ENCODE results near the gene RNPEPL1. TPM values are rescaled to one million over a fixed set of nuclear protein-coding genes. Genes with fewer than 3 reads are reported as not detected.

The RNPEPL1 gene
- total and polyA plus RNA-seq, 2 experiments from 2014 or later, result 6.0 to 21.0 TPM

- no peaks in the 10 kb centered on the region for H3K36me3 ChIP-seq (ENCODE audit: insufficient read depth)
- H3K27ac Mint-ChIP-seq, result no peak overlapping the region
- no peaks in the 10 kb centered on the region for H3F3A ChIP-seq (replicated peaks; ENCODE audit: low read depth)
- H3K9me2 ChIP-seq (ENCODE audit: insufficient read depth), result no peaks in the 10 kb centered on the region
- no peaks in the 10 kb centered on the region for H3K4me1 ChIP-seq (ENCODE audit: insufficient read depth)
- TF ChIP-seq, protein P1, sequence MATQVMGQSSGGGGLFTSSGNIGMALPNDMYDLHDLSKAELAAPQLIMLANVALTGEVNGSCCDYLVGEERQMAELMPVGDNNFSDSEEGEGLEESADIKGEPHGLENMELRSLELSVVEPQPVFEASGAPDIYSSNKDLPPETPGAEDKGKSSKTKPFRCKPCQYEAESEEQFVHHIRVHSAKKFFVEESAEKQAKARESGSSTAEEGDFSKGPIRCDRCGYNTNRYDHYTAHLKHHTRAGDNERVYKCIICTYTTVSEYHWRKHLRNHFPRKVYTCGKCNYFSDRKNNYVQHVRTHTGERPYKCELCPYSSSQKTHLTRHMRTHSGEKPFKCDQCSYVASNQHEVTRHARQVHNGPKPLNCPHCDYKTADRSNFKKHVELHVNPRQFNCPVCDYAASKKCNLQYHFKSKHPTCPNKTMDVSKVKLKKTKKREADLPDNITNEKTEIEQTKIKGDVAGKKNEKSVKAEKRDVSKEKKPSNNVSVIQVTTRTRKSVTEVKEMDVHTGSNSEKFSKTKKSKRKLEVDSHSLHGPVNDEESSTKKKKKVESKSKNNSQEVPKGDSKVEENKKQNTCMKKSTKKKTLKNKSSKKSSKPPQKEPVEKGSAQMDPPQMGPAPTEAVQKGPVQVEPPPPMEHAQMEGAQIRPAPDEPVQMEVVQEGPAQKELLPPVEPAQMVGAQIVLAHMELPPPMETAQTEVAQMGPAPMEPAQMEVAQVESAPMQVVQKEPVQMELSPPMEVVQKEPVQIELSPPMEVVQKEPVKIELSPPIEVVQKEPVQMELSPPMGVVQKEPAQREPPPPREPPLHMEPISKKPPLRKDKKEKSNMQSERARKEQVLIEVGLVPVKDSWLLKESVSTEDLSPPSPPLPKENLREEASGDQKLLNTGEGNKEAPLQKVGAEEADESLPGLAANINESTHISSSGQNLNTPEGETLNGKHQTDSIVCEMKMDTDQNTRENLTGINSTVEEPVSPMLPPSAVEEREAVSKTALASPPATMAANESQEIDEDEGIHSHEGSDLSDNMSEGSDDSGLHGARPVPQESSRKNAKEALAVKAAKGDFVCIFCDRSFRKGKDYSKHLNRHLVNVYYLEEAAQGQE (IDR thresholded peaks at IDR 0.05; ENCODE audit: unreplicated experiment), result no peak
- TF ChIP-seq, protein P2, sequence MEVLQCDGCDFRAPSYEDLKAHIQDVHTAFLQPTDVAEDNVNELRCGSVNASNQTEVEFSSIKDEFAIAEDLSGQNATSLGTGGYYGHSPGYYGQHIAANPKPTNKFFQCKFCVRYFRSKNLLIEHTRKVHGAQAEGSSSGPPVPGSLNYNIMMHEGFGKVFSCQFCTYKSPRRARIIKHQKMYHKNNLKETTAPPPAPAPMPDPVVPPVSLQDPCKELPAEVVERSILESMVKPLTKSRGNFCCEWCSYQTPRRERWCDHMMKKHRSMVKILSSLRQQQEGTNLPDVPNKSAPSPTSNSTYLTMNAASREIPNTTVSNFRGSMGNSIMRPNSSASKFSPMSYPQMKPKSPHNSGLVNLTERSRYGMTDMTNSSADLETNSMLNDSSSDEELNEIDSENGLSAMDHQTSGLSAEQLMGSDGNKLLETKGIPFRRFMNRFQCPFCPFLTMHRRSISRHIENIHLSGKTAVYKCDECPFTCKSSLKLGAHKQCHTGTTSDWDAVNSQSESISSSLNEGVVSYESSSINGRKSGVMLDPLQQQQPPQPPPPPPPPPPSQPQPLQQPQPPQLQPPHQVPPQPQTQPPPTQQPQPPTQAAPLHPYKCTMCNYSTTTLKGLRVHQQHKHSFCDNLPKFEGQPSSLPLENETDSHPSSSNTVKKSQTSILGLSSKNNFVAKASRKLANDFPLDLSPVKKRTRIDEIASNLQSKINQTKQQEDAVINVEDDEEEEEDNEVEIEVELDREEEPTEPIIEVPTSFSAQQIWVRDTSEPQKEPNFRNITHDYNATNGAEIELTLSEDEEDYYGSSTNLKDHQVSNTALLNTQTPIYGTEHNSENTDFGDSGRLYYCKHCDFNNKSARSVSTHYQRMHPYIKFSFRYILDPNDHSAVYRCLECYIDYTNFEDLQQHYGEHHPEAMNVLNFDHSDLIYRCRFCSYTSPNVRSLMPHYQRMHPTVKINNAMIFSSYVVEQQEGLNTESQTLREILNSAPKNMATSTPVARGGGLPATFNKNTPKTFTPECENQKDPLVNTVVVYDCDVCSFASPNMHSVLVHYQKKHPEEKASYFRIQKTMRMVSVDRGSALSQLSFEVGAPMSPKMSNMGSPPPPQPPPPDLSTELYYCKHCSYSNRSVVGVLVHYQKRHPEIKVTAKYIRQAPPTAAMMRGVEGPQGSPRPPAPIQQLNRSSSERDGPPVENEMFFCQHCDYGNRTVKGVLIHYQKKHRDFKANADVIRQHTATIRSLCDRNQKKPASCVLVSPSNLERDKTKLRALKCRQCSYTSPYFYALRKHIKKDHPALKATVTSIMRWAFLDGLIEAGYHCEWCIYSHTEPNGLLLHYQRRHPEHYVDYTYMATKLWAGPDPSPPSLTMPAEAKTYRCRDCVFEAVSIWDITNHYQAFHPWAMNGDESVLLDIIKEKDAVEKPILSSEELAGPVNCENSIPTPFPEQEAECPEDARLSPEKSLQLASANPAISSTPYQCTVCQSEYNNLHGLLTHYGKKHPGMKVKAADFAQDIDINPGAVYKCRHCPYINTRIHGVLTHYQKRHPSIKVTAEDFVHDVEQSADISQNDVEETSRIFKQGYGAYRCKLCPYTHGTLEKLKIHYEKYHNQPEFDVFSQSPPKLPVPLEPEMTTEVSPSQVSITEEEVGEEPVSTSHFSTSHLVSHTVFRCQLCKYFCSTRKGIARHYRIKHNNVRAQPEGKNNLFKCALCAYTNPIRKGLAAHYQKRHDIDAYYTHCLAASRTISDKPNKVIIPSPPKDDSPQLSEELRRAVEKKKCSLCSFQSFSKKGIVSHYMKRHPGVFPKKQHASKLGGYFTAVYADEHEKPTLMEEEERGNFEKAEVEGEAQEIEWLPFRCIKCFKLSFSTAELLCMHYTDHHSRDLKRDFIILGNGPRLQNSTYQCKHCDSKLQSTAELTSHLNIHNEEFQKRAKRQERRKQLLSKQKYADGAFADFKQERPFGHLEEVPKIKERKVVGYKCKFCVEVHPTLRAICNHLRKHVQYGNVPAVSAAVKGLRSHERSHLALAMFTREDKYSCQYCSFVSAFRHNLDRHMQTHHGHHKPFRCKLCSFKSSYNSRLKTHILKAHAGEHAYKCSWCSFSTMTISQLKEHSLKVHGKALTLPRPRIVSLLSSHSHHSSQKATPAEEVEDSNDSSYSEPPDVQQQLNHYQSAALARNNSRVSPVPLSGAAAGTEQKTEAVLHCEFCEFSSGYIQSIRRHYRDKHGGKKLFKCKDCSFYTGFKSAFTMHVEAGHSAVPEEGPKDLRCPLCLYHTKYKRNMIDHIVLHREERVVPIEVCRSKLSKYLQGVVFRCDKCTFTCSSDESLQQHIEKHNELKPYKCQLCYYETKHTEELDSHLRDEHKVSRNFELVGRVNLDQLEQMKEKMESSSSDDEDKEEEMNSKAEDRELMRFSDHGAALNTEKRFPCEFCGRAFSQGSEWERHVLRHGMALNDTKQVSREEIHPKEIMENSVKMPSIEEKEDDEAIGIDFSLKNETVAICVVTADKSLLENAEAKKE (CRISPR knock-in tag; IDR thresholded peaks at IDR 0.05), result no peak
- no peak for TF ChIP-seq EZH2phosphoT487 (IDR thresholded peaks at IDR 0.05; ENCODE audit: unreplicated experiment)
- no peak for TF ChIP-seq STAT1 (IDR thresholded peaks at IDR 0.05; ENCODE audit: unreplicated experiment)
- no peak for TF ChIP-seq CTCF (conservative IDR thresholded peaks at IDR 0.05; ENCODE audit: low read depth in 2 of 2)
- TF ChIP-seq CREB1 (CRISPR knock-in tag; IDR thresholded peaks at IDR 0.05; ENCODE audit: low read depth), result no peak
- TF ChIP-seq ZNF114 (CRISPR knock-in tag; IDR thresholded peaks at IDR 0.05), result no peak
- TF ChIP-seq ZNF331 (CRISPR knock-in tag; IDR thresholded peaks at IDR 0.05; ENCODE audit: low read depth), result no peak
- TF ChIP-seq EZH2 (IDR thresholded peaks at IDR 0.05; ENCODE audit: low read depth, unreplicated experiment), result no peak
- no peak for TF ChIP-seq JUNB (IDR thresholded peaks at IDR 0.05; ENCODE audit: unreplicated experiment)
- TF ChIP-seq POLR2AphosphoS5 (IDR thresholded peaks at IDR 0.05; ENCODE audit: low read depth), result no peak
- TF ChIP-seq NANOG (IDR thresholded peaks at IDR 0.05; ENCODE audit: borderline replicate concordance), result no peak
- no peak for TF ChIP-seq ETS1 (IDR thresholded peaks at IDR 0.05)
- H3K4me3 Mint-ChIP-seq, result no peak overlapping the region
- H4K20me1 ChIP-seq (replicated peaks; ENCODE audit: insufficient read depth), result no peaks in the 10 kb centered on the region; the same call in none of the 2 replicates
- no peak overlapping the region for H2AFZ ChIP-seq
- peaks cover 2% of the 10 kb centered on the region; the same call in 1 of the 3 replicates for H3K36me3 Mint-ChIP-seq (ENCODE audit: low read depth)
- no peak overlapping the region for H3K27ac ChIP-seq (ENCODE audit: low read depth)
- no peaks in the 10 kb centered on the region for H3K79me2 ChIP-seq (replicated peaks; ENCODE audit: insufficient read depth)
- no peak for DNase-seq (ENCODE audit: low spot score)
- peaks cover 2% of the 10 kb centered on the region for H3K27me3 Mint-ChIP-seq (ENCODE audit: insufficient read depth, low read depth, poor library complexity)
- no peaks in the 10 kb centered on the region for H3K4me1 Mint-ChIP-seq
- no peaks in the 10 kb centered on the region for H3K27me3 ChIP-seq (ENCODE audit: insufficient read depth)
- H3K9me3 Mint-ChIP-seq, result no peaks in the 10 kb centered on the region
- no peak overlapping the region for H3K4me3 ChIP-seq
- ATAC-seq, result no peak
- no peak overlapping the region for H3K4me2 ChIP-seq
Measured at GRCh38 chr2:240601831-240602160, 33.5 kb downstream of the RNPEPL1 start.
